MCF 10A (cell line): ENCODE measurements around the gene GRAMD1B. TPM values are rescaled to one million over a fixed set of nuclear protein-coding genes. Genes with fewer than 3 reads are reported as not detected.

ENCODE experiments used
- BruUV-seq: library from RNA; stranded (reverse); fragments of 400-500 nt; replicated peaks from 2 replicates; lab custom pipeline; 2021; lab: Mats Ljungman, UMichigan
- CTCF ChIA-PET: fragments of 300-600 bp; sonication (Branson Sonifier 250); formaldehyde crosslinking; extraction: SDS; loops from one replicate; lab custom pipeline; 2021; ENCODE audit warnings: antibody characterized with exemption, inconsistent platforms; lab: Yijun Ruan, JAX
- POLR2A ChIA-PET: fragments of 300-600, 350-650 bp; sonication (Branson Sonifier 250); formaldehyde crosslinking; extraction: SDS; loops from one replicate; lab custom pipeline; 2020; ENCODE audit warnings: antibody characterized with exemption, inconsistent platforms; lab: Yijun Ruan, JAX
- DNase-seq: peaks from one replicate; pipeline ENCODE4 v3.0.0-alpha.2; 2018; ENCODE audit not compliant: unreplicated experiment
- H3K27ac Mint-ChIP-seq: one replicate; pipeline ENCODE4 v1.8.0; 2022; ENCODE audit warnings: mild to moderate bottlenecking, low read depth, mixed read lengths; ENCODE audit not compliant: unreplicated experiment
- H3K27me3 Mint-ChIP-seq: one replicate; pipeline ENCODE4 v1.8.0; 2022; ENCODE audit warnings: mixed read lengths; ENCODE audit not compliant: insufficient read depth, unreplicated experiment
- H3K36me3 Mint-ChIP-seq: one replicate; pipeline ENCODE4 v1.8.0; 2022; ENCODE audit warnings: mild to moderate bottlenecking, moderate library complexity, mixed read lengths; ENCODE audit not compliant: insufficient read depth, unreplicated experiment
- H3K4me1 Mint-ChIP-seq: one replicate; pipeline ENCODE4 v1.8.0; 2022; ENCODE audit warnings: mixed read lengths; ENCODE audit not compliant: insufficient read depth, unreplicated experiment
- H3K4me3 Mint-ChIP-seq: one replicate; pipeline ENCODE4 v1.8.0; 2022; ENCODE audit warnings: mild to moderate bottlenecking, moderate library complexity, mixed read lengths; ENCODE audit not compliant: unreplicated experiment
- H3K9me3 Mint-ChIP-seq: one replicate; pipeline ENCODE4 v1.8.0; 2022; ENCODE audit warnings: mixed read lengths; ENCODE audit not compliant: unreplicated experiment
- intact Hi-C: fragments of 100-400 bp; cut with micrococcal nuclease; formaldehyde crosslinking; loops from 2 replicates; pipeline ENCODE4 v1.14.1; 2022
- total RNA-seq: library from RNA; stranded (reverse); gene quantifications from 2 replicates; pipeline ENCODE4 v1.2.3, GENCODE V29; 2022
- TF ChIP-seq, protein P1 (sequence below): fragments of 200-600 bp; IDR thresholded peaks from one replicate; pipeline ENCODE4 v1.8.0; 2022; ENCODE audit warnings: antibody characterized with exemption, mild to moderate bottlenecking; ENCODE audit not compliant: unreplicated experiment

GRAMD1B gene
- total RNA-seq, 1 experiment from 2014 or later, result 0.26 TPM

DNA sequence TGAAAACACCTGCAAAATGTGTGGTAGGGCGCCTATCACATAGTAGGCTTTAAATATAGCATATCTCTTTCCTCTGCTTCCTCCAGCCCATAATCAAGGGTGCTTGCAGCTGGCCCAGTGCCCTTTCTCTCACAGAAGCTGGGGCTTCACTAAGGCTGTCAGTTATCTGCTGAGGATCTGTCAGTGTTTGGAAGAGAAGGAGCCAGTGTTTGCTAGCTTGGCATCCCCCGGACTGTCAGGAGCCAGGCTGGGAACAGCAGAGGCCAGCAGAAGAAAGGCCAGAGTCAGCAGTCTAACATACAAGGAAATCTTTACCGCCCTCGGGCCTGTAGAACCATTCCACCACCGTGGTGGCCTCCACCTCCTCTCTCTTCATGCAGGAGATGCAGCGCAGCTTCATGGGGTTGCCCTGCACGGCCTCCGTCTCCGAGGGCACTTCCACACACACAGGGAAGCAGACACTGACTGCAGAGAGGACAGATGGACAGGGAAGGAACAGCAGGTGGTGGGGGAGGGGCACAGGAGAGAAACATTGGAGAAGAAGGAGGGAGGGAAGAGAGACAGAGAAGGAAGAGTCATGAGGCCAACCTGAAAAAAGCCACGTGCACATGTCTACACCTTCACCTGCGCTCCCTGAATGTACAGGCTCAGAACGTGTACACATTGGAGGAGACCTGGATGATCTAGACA is 215.4 kb downstream of the GRAMD1B start:
- ChIA-PET CTCF (interaction anchor here (0.6 to 23.6 kb wide), 3 partner anchors 8 to 66 kb away, joined by 3 to 558 read pairs (median 4); no protein-coding TSS in a partner anchor), POLR2A (no interaction called here)
- H3K27me3 Mint-ChIP-seq, result no peaks in the 10 kb centered on the region
- no peaks in the 10 kb centered on the region for H3K9me3 Mint-ChIP-seq
- no peaks in the 10 kb centered on the region for H3K36me3 Mint-ChIP-seq
- DNase-seq, result no peak
- no peak overlapping the region for H3K27ac Mint-ChIP-seq
- TF ChIP-seq, protein P1, sequence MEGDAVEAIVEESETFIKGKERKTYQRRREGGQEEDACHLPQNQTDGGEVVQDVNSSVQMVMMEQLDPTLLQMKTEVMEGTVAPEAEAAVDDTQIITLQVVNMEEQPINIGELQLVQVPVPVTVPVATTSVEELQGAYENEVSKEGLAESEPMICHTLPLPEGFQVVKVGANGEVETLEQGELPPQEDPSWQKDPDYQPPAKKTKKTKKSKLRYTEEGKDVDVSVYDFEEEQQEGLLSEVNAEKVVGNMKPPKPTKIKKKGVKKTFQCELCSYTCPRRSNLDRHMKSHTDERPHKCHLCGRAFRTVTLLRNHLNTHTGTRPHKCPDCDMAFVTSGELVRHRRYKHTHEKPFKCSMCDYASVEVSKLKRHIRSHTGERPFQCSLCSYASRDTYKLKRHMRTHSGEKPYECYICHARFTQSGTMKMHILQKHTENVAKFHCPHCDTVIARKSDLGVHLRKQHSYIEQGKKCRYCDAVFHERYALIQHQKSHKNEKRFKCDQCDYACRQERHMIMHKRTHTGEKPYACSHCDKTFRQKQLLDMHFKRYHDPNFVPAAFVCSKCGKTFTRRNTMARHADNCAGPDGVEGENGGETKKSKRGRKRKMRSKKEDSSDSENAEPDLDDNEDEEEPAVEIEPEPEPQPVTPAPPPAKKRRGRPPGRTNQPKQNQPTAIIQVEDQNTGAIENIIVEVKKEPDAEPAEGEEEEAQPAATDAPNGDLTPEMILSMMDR, result no peak
- intact Hi-C loops, result loop anchor here (10.0 kb wide), 1 partner anchor 549 kb away; no protein-coding TSS in a partner anchor
- H3K4me3 Mint-ChIP-seq, result no peak overlapping the region
- no TSS peak for BruUV-seq
- peaks cover 5% of the 10 kb centered on the region for H3K4me1 Mint-ChIP-seq

DNA sequence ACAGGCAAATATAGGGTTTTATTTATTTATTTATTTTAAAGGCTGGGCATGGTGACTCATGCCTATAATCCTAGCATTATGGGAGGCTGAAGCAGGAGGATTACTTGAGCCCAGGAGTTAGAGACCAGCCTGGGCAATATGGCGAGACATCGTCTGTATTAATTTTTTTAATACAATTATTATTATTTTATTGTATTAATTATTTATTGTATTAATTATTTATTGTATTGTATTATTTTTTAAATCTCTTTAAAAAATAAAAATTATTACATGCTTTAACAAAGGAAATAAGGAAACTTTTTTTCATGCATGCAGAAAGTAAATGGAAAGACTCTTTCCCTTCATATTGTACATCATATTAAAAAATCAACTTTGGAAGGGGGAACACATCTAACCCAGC is 220.8 kb downstream of the GRAMD1B start:
- Mint-ChIP-seq H3K27me3 (peaks cover 18% of the 10 kb centered on the region), H3K9me3 (no peaks in the 10 kb centered on the region), H3K27ac (no peak overlapping the region), H3K4me1 (no peaks in the 10 kb centered on the region), H3K36me3 (no peaks in the 10 kb centered on the region), H3K4me3 (no peak overlapping the region)
- intact Hi-C loops, result no loop called here
- no TSS peak for BruUV-seq
- POLR2A ChIA-PET, result no interaction called here
- TF ChIP-seq, protein P1, result no peak
- DNase-seq, result no peak
- CTCF ChIA-PET, result interaction anchor here (0.8 to 23.6 kb wide), 5 partner anchors 7 to 59 kb away, joined by 5 to 558 read pairs (median 7); no protein-coding TSS in a partner anchor

DNA sequence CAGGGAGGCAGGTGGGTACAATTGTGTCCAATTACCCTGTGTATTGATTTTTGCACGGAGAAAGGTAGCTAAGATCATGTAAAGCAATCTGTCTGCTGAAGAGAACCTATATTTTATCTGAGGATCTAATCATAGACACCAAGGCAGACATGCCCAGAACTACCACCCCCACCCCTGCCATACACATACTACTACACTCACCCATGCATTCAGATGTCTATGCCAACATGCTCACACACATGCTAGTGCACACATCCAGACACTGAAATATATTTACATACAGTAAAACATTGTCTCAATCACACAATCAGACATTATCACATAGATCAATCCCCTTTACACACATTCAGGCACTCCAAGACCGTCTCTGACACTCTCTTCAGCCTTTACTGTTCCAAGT is 222.5 kb downstream of the GRAMD1B start:
- Mint-ChIP-seq H3K9me3 (no peaks in the 10 kb centered on the region), H3K27ac (no peak overlapping the region), H3K27me3 (peaks cover 21% of the 10 kb centered on the region), H3K4me1 (no peaks in the 10 kb centered on the region), H3K36me3 (no peaks in the 10 kb centered on the region), H3K4me3 (no peak overlapping the region)
- intact Hi-C loops, result no loop called here
- no peak for DNase-seq
- TF ChIP-seq, protein P1, result no peak
- ChIA-PET CTCF (interaction anchor here (0.6 to 23.6 kb wide), 11 partner anchors 9 to 113 kb away, joined by 3 to 558 read pairs (median 4); no protein-coding TSS in a partner anchor), POLR2A (interaction anchor here (0.6 kb wide), 1 partner anchor 11 kb away, joined by 4 read pairs; no protein-coding TSS in a partner anchor)
- BruUV-seq, result no TSS peak

DNA sequence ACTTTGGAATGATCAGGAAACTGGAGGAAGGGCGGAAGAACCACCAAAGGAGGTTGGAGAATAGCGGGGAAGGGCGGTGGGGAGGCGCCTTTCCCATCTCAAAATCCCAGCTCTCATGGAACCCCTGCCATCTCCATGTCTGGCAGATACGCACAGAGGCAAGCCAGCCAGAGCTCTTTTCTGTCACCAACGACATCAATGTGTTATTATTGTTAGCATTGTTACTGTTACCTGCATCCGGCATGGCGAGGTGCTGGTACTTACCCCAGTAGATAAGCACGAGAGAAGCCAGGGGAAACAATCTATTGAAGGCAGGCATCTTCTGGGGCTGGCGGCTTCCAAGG is 223.4 kb downstream of the GRAMD1B start:
- BruUV-seq, result no TSS peak
- TF ChIP-seq, protein P1, result no peak
- no peak for DNase-seq
- Mint-ChIP-seq H3K27me3 (peaks cover 30% of the 10 kb centered on the region), H3K4me1 (no peaks in the 10 kb centered on the region), H3K4me3 (peak overlapping the region; percentile 68), H3K27ac (no peak overlapping the region), H3K36me3 (no peaks in the 10 kb centered on the region), H3K9me3 (no peaks in the 10 kb centered on the region)
- POLR2A ChIA-PET, result interaction anchor here (1.1 to 1.4 kb wide), 3 partner anchors 18 to 53 kb away, joined by 3 to 6 read pairs (median 5); no protein-coding TSS in a partner anchor
- intact Hi-C loops, result no loop called here
- CTCF ChIA-PET, result interaction anchor here (0.6 to 23.6 kb wide), 17 partner anchors 8 to 141 kb away, joined by 3 to 558 read pairs (median 3); no protein-coding TSS in a partner anchor
